GM21381 (cell line): ENCODE results near the gene PPBP.
"Not testable (repeated sequence)": the region's sequence is repeated elsewhere in the genome, so short reads cannot be mapped to it uniquely, and the experiment has no call there.

Experiments used
- ATAC-seq: cut with Tn5 transposase; IDR thresholded peaks from one replicate; pipeline ENCODE4 v1.9.1; 2021; ENCODE audit warnings: mild to moderate bottlenecking, moderate library complexity; ENCODE audit not compliant: unreplicated experiment

Gene PPBP

DNA sequence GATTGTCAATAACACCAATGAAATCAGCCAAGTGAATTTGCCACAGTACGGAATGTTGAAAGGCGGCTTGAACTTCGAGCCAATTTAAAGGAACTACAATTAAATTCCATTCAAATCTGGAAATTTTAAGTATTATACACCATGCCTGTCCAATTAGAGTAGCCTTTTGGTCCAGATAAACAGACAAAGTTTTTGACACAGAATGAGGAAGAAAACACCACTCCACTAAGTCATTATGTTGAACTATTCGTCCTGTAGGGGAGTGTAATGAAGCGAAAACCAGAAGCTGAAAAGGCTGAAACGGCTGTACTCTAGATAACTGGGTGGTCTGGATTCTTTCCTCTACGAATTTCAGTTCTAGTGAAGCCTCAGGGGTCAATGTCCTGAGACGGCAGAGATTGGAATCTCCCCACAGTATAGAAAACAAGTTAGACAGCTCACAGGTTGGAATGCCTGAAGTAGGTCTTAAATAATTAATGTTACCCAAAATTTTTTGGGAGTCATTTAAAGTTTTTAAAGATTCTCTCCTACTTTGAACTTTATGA lies 37.5 kb downstream of the PPBP start:
- ATAC-seq: not testable (repeated sequence)

DNA sequence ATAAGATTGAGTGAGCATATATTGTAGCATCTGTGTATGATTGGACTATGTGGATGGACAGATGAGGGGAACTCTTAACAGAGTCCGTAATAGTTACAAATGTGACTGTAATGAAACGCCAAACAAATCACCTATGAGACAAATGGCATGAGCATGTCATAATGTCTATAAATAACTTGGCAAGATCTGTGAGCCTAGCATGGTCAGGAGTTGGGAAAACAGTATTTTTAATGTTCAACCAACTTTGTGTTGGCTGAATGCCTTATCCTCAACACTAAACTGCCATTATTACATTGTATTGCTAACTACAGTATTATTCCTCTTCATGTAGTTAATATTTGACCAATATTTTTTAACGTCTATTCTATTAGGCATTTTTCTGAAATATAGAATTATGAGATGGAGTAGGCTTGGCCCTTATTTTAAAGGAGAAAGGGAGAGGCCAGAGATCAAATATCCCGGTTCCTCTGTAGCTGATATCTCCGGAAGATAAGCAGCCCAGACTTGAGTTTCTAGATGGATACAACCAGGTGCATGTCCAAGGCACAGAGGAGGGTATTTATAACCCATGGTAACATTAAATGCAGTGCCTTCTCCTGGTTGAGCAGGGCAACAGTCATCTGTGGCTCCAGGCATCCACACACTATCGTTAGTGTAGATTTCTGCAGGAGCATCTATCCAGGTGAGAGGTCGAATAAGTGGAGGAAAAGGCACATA lies 38.8 kb downstream of the PPBP start:
- no peak for ATAC-seq

DNA sequence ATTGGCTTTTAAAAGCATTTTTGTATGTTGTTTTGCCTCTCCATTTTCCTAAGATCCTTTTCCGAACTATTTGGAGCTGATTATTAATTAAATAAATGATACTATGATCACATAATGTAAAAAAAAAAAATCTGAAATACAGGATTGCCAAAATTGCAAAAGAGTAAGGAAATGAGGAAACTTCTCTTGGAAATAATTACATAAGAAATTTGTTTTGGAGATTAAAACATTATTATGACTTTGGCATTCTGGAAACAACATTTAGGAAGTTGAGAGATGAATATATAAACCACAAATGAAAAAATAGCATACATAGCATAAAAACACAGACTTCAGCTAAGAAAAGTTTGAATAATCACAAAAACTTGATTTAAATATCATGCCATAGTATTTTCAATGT lies 39.7 kb downstream of the PPBP start:
- ATAC-seq: no peak

DNA sequence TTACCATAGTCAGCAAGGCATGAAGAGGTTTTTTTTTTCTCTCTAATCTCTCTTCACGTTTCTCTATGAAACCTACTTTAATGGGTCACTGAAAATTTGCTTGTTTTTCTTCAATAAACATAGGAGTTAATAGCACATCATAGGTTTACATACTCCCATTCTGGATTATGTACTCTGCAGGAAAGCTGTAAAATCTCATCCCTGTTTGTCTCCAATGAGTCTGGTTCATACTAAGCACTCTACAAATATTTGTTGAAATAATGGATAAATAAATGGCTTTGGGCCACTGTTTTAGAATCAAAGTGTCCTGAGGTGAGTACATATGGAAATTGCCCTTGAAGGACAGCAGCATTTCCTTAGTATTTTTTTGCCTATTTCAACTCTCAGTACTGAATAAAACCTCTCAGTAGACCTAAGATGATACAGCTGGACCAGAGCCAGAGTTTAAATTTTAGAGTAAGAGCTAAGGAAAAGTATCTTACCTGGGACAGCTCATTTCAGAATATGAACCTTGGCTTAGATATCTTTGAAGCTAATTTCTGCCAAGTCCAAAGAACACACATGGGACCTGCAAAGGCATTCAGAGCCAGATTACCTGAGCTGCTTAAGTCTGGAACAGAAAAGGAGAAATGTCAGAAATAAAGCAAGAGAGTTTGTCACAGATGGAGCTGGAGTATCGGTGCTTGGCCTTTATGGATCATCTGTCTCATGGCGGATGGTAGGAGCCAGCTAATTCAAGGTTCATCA lies 40.6 kb downstream of the PPBP start:
- ATAC-seq: no peak

DNA sequence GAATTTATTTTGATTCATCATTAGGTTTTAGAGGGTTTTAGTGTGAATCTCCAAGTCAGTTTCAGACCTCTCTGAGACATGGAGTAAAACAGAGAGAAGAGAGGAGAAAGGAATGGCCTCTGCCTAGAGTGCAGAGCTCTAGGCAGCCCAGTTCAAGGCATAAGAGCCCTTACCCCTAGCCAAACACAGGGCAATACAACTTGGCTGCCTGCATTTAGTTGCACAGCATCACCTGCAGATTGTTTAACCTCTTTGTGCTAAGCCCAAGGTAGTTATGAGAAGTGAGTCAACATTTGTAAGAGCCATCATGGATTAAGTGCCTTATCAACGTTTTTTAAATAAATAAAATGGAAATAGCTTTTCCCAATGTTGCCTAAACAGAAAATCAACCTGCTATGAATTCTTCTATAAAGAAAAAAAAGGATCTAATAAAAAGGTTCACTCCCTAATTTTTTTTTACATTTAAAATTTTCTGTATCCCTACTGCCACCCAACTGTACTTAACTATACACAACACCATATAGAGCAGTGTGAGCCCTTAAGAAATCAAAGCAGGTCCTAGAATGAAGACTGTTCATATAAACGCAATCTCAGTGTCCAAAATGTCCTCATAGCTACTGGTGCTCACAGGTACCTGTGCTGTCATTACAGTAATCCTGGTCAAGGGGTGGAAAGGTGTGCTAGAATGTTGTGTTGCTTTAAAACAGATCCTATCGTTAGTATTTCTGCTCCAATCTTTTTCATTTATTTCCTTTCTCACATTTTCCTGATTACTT lies 42.1 kb downstream of the PPBP start:
- ATAC-seq: no peak

DNA sequence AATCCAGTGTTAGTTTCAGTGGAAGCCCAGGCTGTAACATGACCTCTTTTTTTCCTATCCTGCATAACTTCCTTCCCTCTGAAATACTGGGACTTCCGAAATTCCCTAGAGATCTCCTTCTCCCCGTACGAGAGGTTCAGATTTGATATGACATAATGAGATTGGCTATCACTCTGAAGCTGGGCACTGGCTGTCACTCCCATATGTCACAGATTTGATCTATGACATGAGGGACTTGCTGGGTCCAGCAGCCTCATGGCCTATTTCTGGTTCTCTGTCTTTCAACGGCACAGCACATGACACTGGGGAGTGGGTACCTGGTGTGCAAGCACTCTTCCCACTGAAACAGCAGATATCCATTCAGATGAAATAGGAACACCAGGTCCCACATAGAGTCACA lies 42.9 kb downstream of the PPBP start:
- ATAC-seq: no peak

DNA sequence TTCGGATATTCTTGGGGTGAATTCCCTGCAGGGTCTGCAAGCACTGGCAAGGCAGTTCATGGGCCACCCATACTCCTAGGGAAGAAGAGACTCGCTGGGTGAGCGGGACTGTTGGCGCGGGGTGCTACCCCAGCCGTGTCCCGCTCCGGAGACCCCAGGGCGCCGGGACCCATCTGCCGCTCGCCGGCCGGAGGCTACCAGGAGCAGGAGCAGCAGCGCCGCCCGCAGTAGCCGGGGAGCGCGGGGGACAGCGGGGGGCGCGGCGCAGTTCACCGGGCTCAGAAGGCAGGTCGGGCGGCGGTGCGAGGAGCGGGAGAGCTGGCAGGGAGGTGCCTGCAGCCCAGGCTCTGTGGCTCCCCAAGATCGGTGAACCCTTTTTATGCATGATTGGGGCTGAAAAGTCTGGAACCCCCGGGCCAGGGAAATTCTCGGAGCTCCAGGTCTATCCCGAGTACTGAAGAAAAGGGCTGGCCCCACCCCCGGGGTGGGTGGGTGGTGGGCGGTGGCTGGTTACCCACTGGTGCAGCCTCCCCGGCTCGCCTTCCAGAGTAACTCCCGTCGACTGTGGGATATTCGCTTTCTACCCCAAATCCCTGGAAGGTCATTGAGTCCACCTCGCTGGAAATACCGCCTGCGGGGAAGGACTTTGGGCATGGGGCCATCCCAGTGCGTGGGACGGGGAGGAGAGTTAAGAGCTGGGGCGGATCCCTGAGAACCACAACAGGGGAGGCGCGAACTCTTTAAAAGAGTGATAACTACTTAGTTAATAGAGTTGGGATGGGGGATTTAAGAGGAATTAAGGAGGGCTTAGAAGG lies 43.7 kb downstream of the PPBP start:
- no peak for ATAC-seq

DNA sequence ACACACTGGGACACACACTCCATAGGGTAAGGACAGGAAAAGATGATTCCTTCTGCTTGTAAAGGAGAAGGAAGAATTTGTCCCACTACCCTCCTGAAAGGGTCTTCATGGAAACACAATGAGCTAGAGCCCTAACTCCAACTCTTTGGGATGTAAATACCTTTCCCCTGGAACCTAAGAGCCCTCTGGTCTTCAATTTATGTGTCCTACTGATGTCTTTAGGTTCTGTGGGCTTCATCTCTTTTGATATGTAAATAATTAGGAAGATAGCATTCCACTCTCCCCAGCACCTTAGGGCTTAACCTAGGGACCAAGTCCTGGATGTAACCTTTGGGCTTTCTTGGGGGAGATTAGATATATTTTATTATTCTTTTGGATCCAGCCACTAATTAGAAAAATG lies 44.4 kb downstream of the PPBP start:
- no peak for ATAC-seq

DNA sequence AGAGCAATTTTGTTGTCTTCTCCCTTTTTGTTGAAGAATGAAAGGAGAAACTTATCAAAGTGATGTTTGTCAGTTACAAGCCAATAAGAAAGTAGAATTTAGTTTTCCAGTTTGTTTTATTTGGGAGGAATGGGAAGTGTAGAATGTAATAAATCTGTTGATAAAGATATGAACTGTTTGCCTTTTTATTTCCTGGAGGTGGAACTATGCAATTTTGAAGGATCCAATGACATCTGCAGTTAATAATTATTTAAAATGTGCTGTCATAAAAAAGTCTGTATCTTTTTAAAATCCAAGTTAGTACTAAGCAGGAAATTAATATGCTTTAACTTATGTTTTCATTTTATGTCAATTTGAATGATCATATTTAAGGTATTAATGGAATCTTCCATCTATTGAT lies 51.0 kb downstream of the PPBP start:
- no peak for ATAC-seq
